Uterus (tissue), 4 donors: ENCODE results near the gene TMEM30B. TPM values are rescaled to one million over a fixed set of nuclear protein-coding genes. Genes with fewer than 3 reads are reported as not detected.

Experiments used
- DNase-seq, 2 donors: peaks; one replicate each; pipeline ENCODE4 v3.0.0-alpha.2; 2019 to 2020
- H3K27ac ChIP-seq, 2 donors: fragments of 200-600 bp; sonication (generic); 1 replicate in 1 of 2; 2 replicates in 1 of 2; pipeline ENCODE4 v1.5.1; 2016 to 2018
- H3K27me3 ChIP-seq, 2 donors: fragments of 200-600 bp; sonication (generic); one replicate each; pipeline ENCODE4 v1.5.1; 2018 to 2019; ENCODE audit warnings: control low read depth in 1 of 2
- H3K36me3 ChIP-seq, 2 donors: fragments of 200-600 bp; sonication (generic); one replicate each; pipeline ENCODE4 v1.5.1; 2019; ENCODE audit warnings: control low read depth in 1 of 2
- H3K4me1 ChIP-seq, 2 donors: fragments of 200-600 bp; sonication (generic); one replicate each; pipeline ENCODE4 v1.5.1; 2018 to 2019; ENCODE audit warnings: control low read depth in 1 of 2
- H3K4me3 ChIP-seq, 2 donors: fragments of 200-600 bp; sonication (generic); 1 replicate in 1 of 2; 2 replicates in 1 of 2; pipeline ENCODE4 v1.5.1; 2018 to 2019; ENCODE audit warnings: mild to moderate bottlenecking in 1 of 2
- H3K9me3 ChIP-seq, 2 donors: fragments of 200-600 bp; sonication (generic); one replicate each; pipeline ENCODE4 v1.5.1; 2019; ENCODE audit warnings: control low read depth in 1 of 2
- CTCF ChIP-seq, 4 experiments: fragments of 200-600 bp in 2 of 4; fragments of 450-650 bp in 2 of 4; sonication (generic) in 2 of 4; IDR thresholded peaks; one replicate each; pipeline ENCODE4 v1.5.1; 2016 to 2019; ENCODE audit warnings: antibody characterized with exemption in 4 of 4, mild to moderate bottlenecking in 2 of 4, moderate library complexity in 1 of 4
- POLR2A ChIP-seq, 2 donors: fragments of 450-650 bp; IDR thresholded peaks; one replicate each; pipeline ENCODE4 v1.6.1; 2016; ENCODE audit warnings: antibody characterized with exemption in 2 of 2, mild to moderate bottlenecking in 1 of 2, moderate library complexity in 1 of 2
- intact Hi-C: fragments of 100-400 bp; cut with DNase I; formaldehyde crosslinking; loops from one replicate; pipeline ENCODE4 v1.15.1; 2023; ENCODE audit warnings: low total_unique reads
- total RNA-seq, 4 donors: library from RNA; depleted of rRNA in 3 of 4; stranded (reverse); fragments of >200 nt in 3 of 4; gene quantifications; one replicate each; pipeline versions ENCODE4 v1.1.0 to v1.2.4, GENCODE V29; 2014 to 2023
- donor health status: DM: yes; HTN: yes; CAD: no.

The TMEM30B gene
- total RNA-seq, 4 donors from 2014 or later = 1.8 to 6.4 (median 3.3) TPM

DNA sequence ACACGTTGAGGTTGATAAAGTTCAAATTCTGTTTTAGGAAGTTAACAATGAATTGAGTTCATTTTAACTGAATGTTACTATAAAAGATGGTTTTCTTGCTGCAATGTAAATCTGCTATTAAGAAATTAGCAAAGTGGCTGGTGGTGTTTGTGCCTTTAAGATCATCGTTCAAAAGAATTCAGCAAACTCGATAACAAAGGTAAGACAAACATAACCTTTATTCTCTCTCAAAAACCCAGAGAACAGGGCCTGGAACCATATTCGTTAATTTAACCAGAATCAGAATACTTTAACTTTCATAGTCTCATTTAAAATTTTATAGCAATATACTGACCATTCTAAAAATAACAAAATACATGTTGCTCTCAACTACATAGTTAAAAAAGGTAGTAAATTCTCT, 3.4 kb downstream of the TMEM30B start:
- Histone ChIP-seq H3K27me3 (peaks cover 0 to 24% of the 10 kb centered on the region in 2 donors), H3K27ac (no peak overlapping the region), H3K9me3 (no peaks in the 10 kb centered on the region), H3K4me1 (no peaks in the 10 kb centered on the region), H3K4me3 (no peak overlapping the region), H3K36me3 (no peaks in the 10 kb centered on the region)
- no peak for DNase-seq
- TF ChIP-seq CTCF (IDR thresholded peaks at IDR 0.05) (no peak), POLR2A (IDR thresholded peaks at IDR 0.05) (no peak)
- intact Hi-C loops = no loop called here

GRCh38 chr14:61277232-61277631, 3.9 kb downstream of the TMEM30B start:
- H3K27me3 ChIP-seq = peaks cover 0 to 24% of the 10 kb centered on the region in 2 donors
- H3K36me3 ChIP-seq = no peaks in the 10 kb centered on the region
- intact Hi-C loops = no loop called here
- H3K4me1 ChIP-seq = no peaks in the 10 kb centered on the region
- DNase-seq = no peak
- no peak overlapping the region for H3K27ac ChIP-seq
- H3K9me3 ChIP-seq = no peaks in the 10 kb centered on the region
- TF ChIP-seq CTCF (IDR thresholded peaks at IDR 0.05) (no peak), POLR2A (IDR thresholded peaks at IDR 0.05) (no peak)
- H3K4me3 ChIP-seq = no peak overlapping the region

GRCh38 chr14:61271552-61271951, 9.6 kb downstream of the TMEM30B start:
- Histone ChIP-seq H3K9me3 (no peaks in the 10 kb centered on the region), H3K4me3 (no peak overlapping the region), H3K36me3 (no peaks in the 10 kb centered on the region), H3K27ac (no peak overlapping the region), H3K27me3 (peaks cover 4 to 6% of the 10 kb centered on the region in 2 donors), H3K4me1 (no peaks in the 10 kb centered on the region)
- TF ChIP-seq CTCF (IDR thresholded peaks at IDR 0.05) = no peak
- TF ChIP-seq POLR2A (IDR thresholded peaks at IDR 0.05) = no peak
- intact Hi-C loops = no loop called here
- DNase-seq = no peak

DNA sequence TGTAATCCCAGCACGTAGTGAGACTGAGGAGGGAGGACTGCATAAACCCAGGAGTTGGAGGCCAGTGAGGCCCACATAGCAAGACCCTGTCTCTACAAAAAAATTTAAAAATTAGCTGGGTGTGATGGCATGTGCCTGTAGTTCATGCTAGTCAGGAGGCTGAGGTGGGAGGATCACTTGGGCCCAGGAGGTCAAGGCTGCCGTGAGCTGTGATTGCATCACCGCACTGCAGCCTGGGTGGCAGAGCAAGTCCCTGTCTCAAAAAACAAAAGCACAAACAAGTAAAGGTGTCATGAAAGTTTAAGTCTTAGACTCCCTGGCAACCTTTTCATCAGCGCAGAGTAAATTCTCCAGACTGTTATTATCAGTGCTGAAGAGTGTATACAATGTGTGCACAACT, 10.4 kb downstream of the TMEM30B start:
- H3K27me3 ChIP-seq = peaks cover 4% of the 10 kb centered on the region in 2 donors
- intact Hi-C loops = no loop called here

More for the DNA sequence above, 10.4 kb downstream of the TMEM30B start:
- H3K9me3 ChIP-seq = no peaks in the 10 kb centered on the region
- no peaks in the 10 kb centered on the region for H3K4me1 ChIP-seq
- H3K4me3 ChIP-seq = no peak overlapping the region
- H3K27ac ChIP-seq = no peak overlapping the region
- DNase-seq = no peak
- no peak for TF ChIP-seq CTCF (IDR thresholded peaks at IDR 0.05)
- TF ChIP-seq POLR2A (IDR thresholded peaks at IDR 0.05) = no peak
- H3K36me3 ChIP-seq = no peaks in the 10 kb centered on the region
